H9 (cell line): ENCODE measurements around the gene DMAP1. TPM values are rescaled to one million over a fixed set of nuclear protein-coding genes. Genes with fewer than 3 reads are reported as not detected.

Experiments used
- DNase-seq: peaks from one replicate; pipeline ENCODE4 v3.0.0-alpha.2; 2017
- H2AFZ ChIP-seq: one replicate; pipeline ENCODE4 v1.6.1; 2013; ENCODE audit warnings: mild to moderate bottlenecking, low read length, control low read depth, moderate library complexity
- H2AK5ac ChIP-seq: 2 replicates; pipeline ENCODE4 v1.6.1; 2013; ENCODE audit warnings: low read length, control low read depth, mixed read lengths; ENCODE audit not compliant: insufficient read length
- H2BK120ac ChIP-seq: one replicate; pipeline ENCODE4 v1.6.1; 2013; ENCODE audit warnings: low read depth, mild to moderate bottlenecking, low read length, control low read depth, inconsistent platforms; ENCODE audit not compliant: poor library complexity, severe bottlenecking
- H2BK12ac ChIP-seq: 2 replicates; pipeline ENCODE4 v1.6.1; 2013; ENCODE audit warnings: low read length, control low read depth, mixed read lengths, low read depth; ENCODE audit not compliant: insufficient read length
- H2BK15ac ChIP-seq: 2 replicates; pipeline ENCODE4 v1.6.1; 2013; ENCODE audit warnings: low read depth, low read length, control low read depth
- H2BK20ac ChIP-seq: one replicate; pipeline ENCODE4 v1.6.1; 2013; ENCODE audit warnings: low read depth, mild to moderate bottlenecking, low read length, control low read depth, inconsistent platforms; ENCODE audit not compliant: poor library complexity, severe bottlenecking
- H2BK5ac ChIP-seq: 2 replicates; pipeline ENCODE4 v1.6.1; 2013; ENCODE audit warnings: low read length, control low read depth, mixed read lengths; ENCODE audit not compliant: insufficient read length
- H3K14ac ChIP-seq: 2 replicates; pipeline ENCODE4 v1.6.1; 2013; ENCODE audit warnings: low read length, control low read depth; ENCODE audit not compliant: insufficient read depth
- H3K18ac ChIP-seq: 2 replicates; pipeline ENCODE4 v1.6.1; 2013; ENCODE audit warnings: low read depth, mild to moderate bottlenecking, mixed read lengths, low read length, control low read depth; ENCODE audit not compliant: insufficient read length
- H3K23ac ChIP-seq: 2 replicates; pipeline ENCODE4 v1.6.1; 2013; ENCODE audit warnings: low read length, control low read depth, mixed read lengths, low read depth; ENCODE audit not compliant: insufficient read length
- H3K23me2 ChIP-seq: 2 replicates; pipeline ENCODE4 v1.6.1; 2013; ENCODE audit warnings: low read depth, mild to moderate bottlenecking, mixed read lengths, low read length, control low read depth; ENCODE audit not compliant: insufficient read length, poor library complexity, severe bottlenecking
- H3K27ac ChIP-seq: 2 replicates; pipeline ENCODE4 v1.5.1; 2013; ENCODE audit warnings: low read length, control low read depth, mixed read lengths, low read depth; ENCODE audit not compliant: insufficient read length
- H3K27me3 ChIP-seq: 2 replicates; pipeline ENCODE4 v1.6.1; 2013; ENCODE audit warnings: low read length, control low read depth, inconsistent platforms; ENCODE audit not compliant: insufficient read depth
- H3K4ac ChIP-seq: 2 replicates; pipeline ENCODE4 v1.6.1; 2013; ENCODE audit warnings: low read depth, mild to moderate bottlenecking, control low read depth, inconsistent platforms, low read length, moderate library complexity
- H3K4me1 ChIP-seq: 2 replicates; pipeline ENCODE4 v1.6.1; 2013; ENCODE audit warnings: low read length, control low read depth, inconsistent platforms; ENCODE audit not compliant: insufficient read depth
- H3K4me2 ChIP-seq: 2 replicates; pipeline ENCODE4 v1.6.1; 2013; ENCODE audit warnings: low read length, control low read depth, mixed read lengths; ENCODE audit not compliant: insufficient read length, insufficient read depth
- H3K56ac ChIP-seq: 2 replicates; pipeline ENCODE4 v1.6.1; 2013; ENCODE audit warnings: low read depth, mild to moderate bottlenecking, mixed read lengths, low read length, control low read depth; ENCODE audit not compliant: insufficient read length
- H3K79me1 ChIP-seq: 2 replicates; pipeline ENCODE4 v1.6.1; 2013; ENCODE audit warnings: low read depth, mild to moderate bottlenecking, moderate library complexity, low read length, control low read depth, inconsistent platforms; ENCODE audit not compliant: insufficient read depth, poor library complexity, severe bottlenecking
- H3K79me2 ChIP-seq: 2 replicates; pipeline ENCODE4 v1.6.1; 2013; ENCODE audit warnings: low read length, control low read depth, inconsistent platforms; ENCODE audit not compliant: insufficient read depth
- H3K9ac ChIP-seq: 2 replicates; pipeline ENCODE4 v1.6.1; 2013; ENCODE audit warnings: low read length, control low read depth, mixed read lengths; ENCODE audit not compliant: insufficient read length; ENCODE audit errors: extremely low read depth
- H3K9me3 ChIP-seq: one replicate; pipeline ENCODE4 v1.6.1; 2013; ENCODE audit warnings: low read depth, low read length, inconsistent platforms; ENCODE audit not compliant: control insufficient read depth
- H3T11ph ChIP-seq: one replicate; pipeline ENCODE4 v1.6.1; 2013; ENCODE audit warnings: mild to moderate bottlenecking, low read length, control low read depth, inconsistent platforms
- H4K20me1 ChIP-seq: one replicate; pipeline ENCODE4 v1.6.1; 2013; ENCODE audit not compliant: control insufficient read depth, insufficient read length, insufficient read depth
- H4K5ac ChIP-seq: 2 replicates; pipeline ENCODE4 v1.6.1; 2013; ENCODE audit warnings: low read depth, mild to moderate bottlenecking, mixed read lengths, low read length, control low read depth; ENCODE audit not compliant: insufficient read length
- H4K8ac ChIP-seq: replicated peaks from 2 replicates; pipeline ENCODE4 v1.6.1; 2013; ENCODE audit warnings: low read length, control low read depth, mixed read lengths, low read depth; ENCODE audit not compliant: insufficient read length
- H4K91ac ChIP-seq: 2 replicates; pipeline ENCODE4 v1.6.1; 2013; ENCODE audit warnings: low read depth, mild to moderate bottlenecking, moderate library complexity, mixed read lengths, low read length, control low read depth; ENCODE audit not compliant: insufficient read length
- H3K27ac Mint-ChIP-seq, 3 experiments: 2 replicates in 2 of 3; 3 replicates in 1 of 3; pipeline ENCODE4 v1.8.0; 2020 to 2021; ENCODE audit warnings: mixed read lengths in 3 of 3, mild to moderate bottlenecking in 1 of 3, moderate library complexity in 1 of 3
- H3K27me3 Mint-ChIP-seq: 2 replicates; pipeline ENCODE4 v1.8.0; 2021; ENCODE audit warnings: low read depth, mild to moderate bottlenecking, moderate library complexity, mixed read lengths
- H3K36me3 Mint-ChIP-seq, 3 experiments: 2 replicates in 2 of 3; 3 replicates in 1 of 3; pipeline ENCODE4 v1.8.0; 2020 to 2021; ENCODE audit warnings: low read depth in 3 of 3, mixed read lengths in 3 of 3; ENCODE audit not compliant: insufficient read depth in 1 of 3
- H3K4me1 Mint-ChIP-seq, 2 experiments: 2 replicates each; pipeline ENCODE4 v1.8.0; 2020; ENCODE audit warnings: mixed read lengths in 2 of 2
- H3K4me3 Mint-ChIP-seq, 2 experiments: 2 replicates in 1 of 2; 3 replicates in 1 of 2; pipeline ENCODE4 v1.8.0; 2020 to 2021; ENCODE audit warnings: mild to moderate bottlenecking in 2 of 2, mixed read lengths in 2 of 2, moderate library complexity in 1 of 2
- H3K9me3 Mint-ChIP-seq, 2 experiments: 2 replicates in 1 of 2; 3 replicates in 1 of 2; pipeline ENCODE4 v1.8.0; 2020; ENCODE audit warnings: mild to moderate bottlenecking in 2 of 2, mixed read lengths in 2 of 2, moderate library complexity in 1 of 2
- WGBS: extraction: QIAGEN DNeasy Blood & Tissue Kit; methylation state at CpG from one replicate; pipeline ENCODE4 v1.1.7; 2013; ENCODE audit warnings: missing lambda C conversion rate, low lambda C conversion rate, mixed read lengths; ENCODE audit not compliant: insufficient read length; ENCODE audit errors: extremely low coverage; 5-methylcytosine and 5-hydroxymethylcytosine counted together
- total RNA-seq: library from RNA; stranded (reverse); gene quantifications from 2 replicates; pipeline ENCODE4 v1.2.1, GENCODE V29; 2021
- TF ChIP-seq, protein P1 (sequence below): fragments of 200-600 bp; sonication (generic); conservative IDR thresholded peaks from 3 replicates; pipeline ENCODE4 v1.8.0; 2021; ENCODE audit warnings: antibody characterized with exemption, mild to moderate bottlenecking

The DMAP1 gene
- total RNA-seq, 1 experiment from 2014 or later = 55.3 TPM

GRCh38 chr1:44168520-44169098 is 44.7 kb upstream of the DMAP1 start:
- Histone ChIP-seq H3K79me2 (no peaks in the 10 kb centered on the region), H3K14ac (no peak overlapping the region), H3K4ac (no peak overlapping the region), H4K5ac (no peak overlapping the region), H3K56ac (no peak overlapping the region), H3T11ph (no peak overlapping the region), H2BK20ac (no peak overlapping the region), H3K9ac (no peak overlapping the region), H2BK5ac (no peak overlapping the region), H3K27ac (no peak overlapping the region), H3K4me2 (no peak overlapping the region), H3K18ac (no peak overlapping the region), H3K4me1 (no peaks in the 10 kb centered on the region), H3K79me1 (no peaks in the 10 kb centered on the region), H2AK5ac (no peak overlapping the region), H2BK12ac (no peak overlapping the region), H4K20me1 (no peaks in the 10 kb centered on the region), H3K27me3 (no peaks in the 10 kb centered on the region), H3K9me3 (no peaks in the 10 kb centered on the region), H2BK15ac (no peak overlapping the region), H4K91ac (no peak overlapping the region), H3K23me2 (no peaks in the 10 kb centered on the region), H2BK120ac (no peak overlapping the region), H3K23ac (no peak overlapping the region), H2AFZ (no peak overlapping the region), H4K8ac (no peak overlapping the region)
- DNase-seq = no peak
- Mint-ChIP-seq H3K36me3 (peaks cover 0 to under 1% (median 0%) of the 10 kb centered on the region in 3 experiments; a peak in 3 of 7 replicates), H3K4me1 (0 out of 4 replicates have a peak, but pooled peaks cover 0 to 4% of the 10 kb centered on the region in 2 experiments), H3K9me3 (peaks cover 4 to 9% of the 10 kb centered on the region in 2 experiments), H3K27ac (no peak overlapping the region), H3K4me3 (no peak overlapping the region), H3K27me3 (no peaks in the 10 kb centered on the region; the same call in none of the 2 replicates)
- WGBS = no CpG with 5 or more reads among the region's 5 CpGs
- TF ChIP-seq, protein P1, sequence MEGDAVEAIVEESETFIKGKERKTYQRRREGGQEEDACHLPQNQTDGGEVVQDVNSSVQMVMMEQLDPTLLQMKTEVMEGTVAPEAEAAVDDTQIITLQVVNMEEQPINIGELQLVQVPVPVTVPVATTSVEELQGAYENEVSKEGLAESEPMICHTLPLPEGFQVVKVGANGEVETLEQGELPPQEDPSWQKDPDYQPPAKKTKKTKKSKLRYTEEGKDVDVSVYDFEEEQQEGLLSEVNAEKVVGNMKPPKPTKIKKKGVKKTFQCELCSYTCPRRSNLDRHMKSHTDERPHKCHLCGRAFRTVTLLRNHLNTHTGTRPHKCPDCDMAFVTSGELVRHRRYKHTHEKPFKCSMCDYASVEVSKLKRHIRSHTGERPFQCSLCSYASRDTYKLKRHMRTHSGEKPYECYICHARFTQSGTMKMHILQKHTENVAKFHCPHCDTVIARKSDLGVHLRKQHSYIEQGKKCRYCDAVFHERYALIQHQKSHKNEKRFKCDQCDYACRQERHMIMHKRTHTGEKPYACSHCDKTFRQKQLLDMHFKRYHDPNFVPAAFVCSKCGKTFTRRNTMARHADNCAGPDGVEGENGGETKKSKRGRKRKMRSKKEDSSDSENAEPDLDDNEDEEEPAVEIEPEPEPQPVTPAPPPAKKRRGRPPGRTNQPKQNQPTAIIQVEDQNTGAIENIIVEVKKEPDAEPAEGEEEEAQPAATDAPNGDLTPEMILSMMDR = peak; percentile 25; the same call in 1 of the 3 replicates
